ENCODE results near the gene GSTM5. TPM values are rescaled to one million over a fixed set of nuclear protein-coding genes. Genes with fewer than 3 reads are reported as not detected.

The GSTM5 gene
- total and polyA plus RNA-seq, 2 of the 13 experiments (the other 11 are each of a cell fraction or from before 2014, with no cell fraction given): not detected

- TF ChIP-seq ZNF512B (CRISPR knock-in tag; IDR thresholded peaks at IDR 0.05; ENCODE audit: borderline replicate concordance): no peak
- no peak for TF ChIP-seq ZNF766 (CRISPR knock-in tag; IDR thresholded peaks at IDR 0.05; ENCODE audit: borderline replicate concordance)
- no peak for TF ChIP-seq HOXA3 (CRISPR knock-in tag; IDR thresholded peaks at IDR 0.05)
- TF ChIP-seq ZNF18 (CRISPR knock-in tag; IDR thresholded peaks at IDR 0.05; ENCODE audit: insufficient replicate concordance): peak; percentile 7
- TF ChIP-seq SRSF1 (optimal IDR thresholded peaks at IDR 0.05; ENCODE audit: low read depth, low read length): no peak
- no peak for TF ChIP-seq BCLAF1 (IDR thresholded peaks at IDR 0.05)
- TF ChIP-seq RXRB (CRISPR knock-in tag; IDR thresholded peaks at IDR 0.05; ENCODE audit: borderline replicate concordance): no peak
- no peak for TF ChIP-seq U2AF1 (optimal IDR thresholded peaks at IDR 0.05; ENCODE audit: low read depth, low read length)
- no peak for TF ChIP-seq ZMYM3 (CRISPR knock-in tag; IDR thresholded peaks at IDR 0.05)
- no peak for TF ChIP-seq AHR (CRISPR knock-in tag; IDR thresholded peaks at IDR 0.05)
- TF ChIP-seq HDAC2 (CRISPR knock-in tag; IDR thresholded peaks at IDR 0.05): no peak
- no peak for TF ChIP-seq DRAP1 (CRISPR knock-in tag; IDR thresholded peaks at IDR 0.05)
- no peak for TF ChIP-seq ZNF282 (IDR thresholded peaks at IDR 0.05; ENCODE audit: partially characterized antibody)
- TF ChIP-seq HOMEZ (CRISPR knock-in tag; IDR thresholded peaks at IDR 0.05; ENCODE audit: low read depth): no peak
- TF ChIP-seq ELF4 (CRISPR knock-in tag; IDR thresholded peaks at IDR 0.05; ENCODE audit: borderline replicate concordance): 0 out of 2 replicates have a peak, but pooled peaks have one; percentile 0
- 0 out of 2 replicates have a peak, but pooled peaks have one; percentile 4 for TF ChIP-seq GATAD1 (CRISPR knock-in tag; IDR thresholded peaks at IDR 0.05)
- TF ChIP-seq FLYWCH1 (CRISPR knock-in tag; IDR thresholded peaks at IDR 0.05): no peak
- TF ChIP-seq KAT8 (CRISPR knock-in tag; IDR thresholded peaks at IDR 0.05): no peak
- TF ChIP-seq NCOA1 (CRISPR knock-in tag; IDR thresholded peaks at IDR 0.05): no peak
- TF ChIP-seq GABPA (IDR thresholded peaks at IDR 0.05; ENCODE audit: low read depth, low read length): no peak
- TF ChIP-seq GABPA (CRISPR knock-in tag; IDR thresholded peaks at IDR 0.05; ENCODE audit: low read depth): peak; percentile 31; the same call in 1 of the 2 replicates
Observed at GRCh38 chr1:109762821-109763645, 51.0 kb downstream of the GSTM5 start (continued).

All from HepG2 (cell line).